Sigmoid colon (tissue), 4 donors: ENCODE results near the gene GLCCI1.

Experiments
- EP300 ChIP-seq, 4 donors: sonication (generic); formaldehyde crosslinking; IDR thresholded peaks; one replicate each; pipeline ENCODE4 v1.6.1; 2017; ENCODE audit warnings: antibody characterized with exemption in 4 of 4
- POLR2A ChIP-seq, 2 donors: fragments of 450-650 bp; IDR thresholded peaks; one replicate each; pipeline ENCODE4 v1.6.1; 2016; ENCODE audit warnings: antibody characterized with exemption in 2 of 2, mild to moderate bottlenecking in 2 of 2, moderate library complexity in 2 of 2
- TF ChIP-seq, protein P1 (sequence below), 4 experiments: fragments of 450-650 bp in 3 of 4; fragments of 200-600 bp in 1 of 4; IDR thresholded peaks; one replicate each; pipeline ENCODE4 v1.5.1; 2016 to 2019; ENCODE audit warnings: antibody characterized with exemption in 4 of 4, mild to moderate bottlenecking in 3 of 4, moderate library complexity in 2 of 4

DNA sequence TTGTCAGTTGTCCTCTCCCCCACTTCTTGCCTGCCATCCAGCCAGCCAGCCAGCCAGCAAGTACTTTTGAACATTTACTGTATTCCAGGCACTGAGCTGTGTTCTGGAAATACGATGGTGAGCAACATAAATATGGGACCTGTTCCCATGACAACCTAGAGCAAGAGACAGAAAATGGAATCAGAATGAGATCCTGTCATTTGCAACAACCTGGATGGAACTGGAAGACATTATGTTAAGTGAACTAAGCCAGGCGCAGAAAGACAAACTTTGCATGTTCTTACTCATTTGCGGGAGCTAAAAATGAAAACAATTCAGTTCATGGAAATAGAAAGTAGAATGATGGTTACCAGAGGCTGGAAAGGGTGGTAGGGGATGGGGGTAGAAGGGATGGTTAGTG lies 152.6 kb downstream of the GLCCI1 start:
- TF ChIP-seq, protein P1, sequence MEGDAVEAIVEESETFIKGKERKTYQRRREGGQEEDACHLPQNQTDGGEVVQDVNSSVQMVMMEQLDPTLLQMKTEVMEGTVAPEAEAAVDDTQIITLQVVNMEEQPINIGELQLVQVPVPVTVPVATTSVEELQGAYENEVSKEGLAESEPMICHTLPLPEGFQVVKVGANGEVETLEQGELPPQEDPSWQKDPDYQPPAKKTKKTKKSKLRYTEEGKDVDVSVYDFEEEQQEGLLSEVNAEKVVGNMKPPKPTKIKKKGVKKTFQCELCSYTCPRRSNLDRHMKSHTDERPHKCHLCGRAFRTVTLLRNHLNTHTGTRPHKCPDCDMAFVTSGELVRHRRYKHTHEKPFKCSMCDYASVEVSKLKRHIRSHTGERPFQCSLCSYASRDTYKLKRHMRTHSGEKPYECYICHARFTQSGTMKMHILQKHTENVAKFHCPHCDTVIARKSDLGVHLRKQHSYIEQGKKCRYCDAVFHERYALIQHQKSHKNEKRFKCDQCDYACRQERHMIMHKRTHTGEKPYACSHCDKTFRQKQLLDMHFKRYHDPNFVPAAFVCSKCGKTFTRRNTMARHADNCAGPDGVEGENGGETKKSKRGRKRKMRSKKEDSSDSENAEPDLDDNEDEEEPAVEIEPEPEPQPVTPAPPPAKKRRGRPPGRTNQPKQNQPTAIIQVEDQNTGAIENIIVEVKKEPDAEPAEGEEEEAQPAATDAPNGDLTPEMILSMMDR (IDR thresholded peaks at IDR 0.05), result no peak
- TF ChIP-seq POLR2A (IDR thresholded peaks at IDR 0.05), result no peak
- no peak for TF ChIP-seq EP300 (IDR thresholded peaks at IDR 0.05)
